ENCODE results near the gene PTCD2.

PTCD2 gene

GRCh38 chr5:72351376-72351775 lies 31.2 kb downstream of the PTCD2 start:
- no peak for DNase-seq

GRCh38 chr5:72352616-72353015 lies 32.4 kb downstream of the PTCD2 start:
- DNase-seq, result no peak

DNA sequence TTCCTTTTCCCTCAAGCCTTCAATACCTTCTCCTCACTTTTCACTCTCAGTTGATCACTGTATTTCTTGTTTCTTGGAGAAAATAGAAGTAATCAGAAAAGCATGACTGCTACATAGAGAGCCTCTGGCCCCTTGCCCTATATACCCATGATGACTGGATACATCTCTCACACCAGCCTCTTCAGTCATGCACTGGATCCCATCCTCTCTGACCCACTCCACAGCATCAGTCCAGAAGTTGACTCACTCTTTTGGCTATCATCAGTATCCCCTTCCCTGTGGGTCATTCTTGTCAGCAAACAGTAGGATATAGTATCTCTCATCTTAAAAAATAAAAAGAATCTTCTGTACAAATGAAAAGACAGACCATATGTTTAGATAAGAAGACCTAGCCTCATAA lies 32.9 kb downstream of the PTCD2 start:
- no peak for DNase-seq

GRCh38 chr5:72355706-72356299 lies 35.6 kb downstream of the PTCD2 start:
- peak; percentile 66 for DNase-seq

DNA sequence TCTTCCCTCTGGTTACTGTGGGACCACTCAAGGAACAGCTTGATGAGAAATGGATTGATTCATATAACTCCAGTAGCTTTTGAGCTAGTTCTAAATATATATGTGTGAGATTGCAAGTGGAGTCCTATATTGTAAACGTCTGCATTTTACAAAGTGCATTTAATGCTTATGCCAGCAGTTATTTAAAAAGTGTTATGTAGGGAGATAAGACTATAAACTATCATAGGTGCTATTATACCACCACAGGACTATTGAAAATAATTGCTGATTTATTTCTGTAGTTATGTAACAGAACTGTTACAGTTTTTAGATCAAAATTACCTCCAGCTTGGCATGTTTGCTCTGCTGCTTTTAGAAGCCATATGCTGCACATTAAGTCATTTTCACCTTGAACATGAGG lies 36.2 kb downstream of the PTCD2 start:
- no peak for DNase-seq

DNA sequence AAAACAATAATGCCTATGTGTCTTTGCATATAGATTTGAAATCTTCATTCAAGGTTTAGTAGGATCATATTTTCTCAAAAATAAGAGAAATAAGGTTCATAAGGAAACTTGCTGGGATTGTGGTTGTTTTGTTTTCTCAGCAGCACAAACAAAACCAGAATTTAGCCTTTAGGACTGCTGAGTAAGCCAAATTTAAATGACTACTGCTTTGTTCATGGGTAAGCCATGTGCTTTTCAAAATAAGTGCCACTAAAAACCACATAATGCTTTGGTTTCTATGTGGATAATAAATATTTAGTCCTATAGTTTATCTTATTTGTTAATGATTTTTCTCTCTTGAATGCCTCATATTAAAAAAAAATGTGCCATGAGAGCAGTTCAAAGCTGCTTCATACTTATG lies 38.8 kb downstream of the PTCD2 start:
- no peak for DNase-seq

DNA sequence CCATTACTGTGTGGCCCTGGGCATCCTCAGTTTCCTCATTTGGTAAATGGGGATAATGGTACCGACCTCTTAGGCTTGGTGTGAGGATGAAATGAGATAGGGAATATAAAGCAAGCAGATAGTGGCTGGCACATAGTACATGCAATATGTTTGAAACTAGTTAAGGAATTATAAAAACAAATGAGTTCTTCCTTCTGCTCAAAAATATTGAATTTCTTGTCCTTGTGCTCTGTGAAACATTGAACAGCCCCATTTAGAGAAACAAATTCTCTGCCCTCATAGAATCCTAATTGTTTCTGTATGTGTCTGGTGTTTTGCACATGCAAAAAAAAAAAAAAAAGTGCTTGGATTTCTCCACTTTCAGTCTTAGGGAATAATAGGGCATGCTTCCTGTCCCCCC lies 39.7 kb downstream of the PTCD2 start:
- no peak for DNase-seq

DNA sequence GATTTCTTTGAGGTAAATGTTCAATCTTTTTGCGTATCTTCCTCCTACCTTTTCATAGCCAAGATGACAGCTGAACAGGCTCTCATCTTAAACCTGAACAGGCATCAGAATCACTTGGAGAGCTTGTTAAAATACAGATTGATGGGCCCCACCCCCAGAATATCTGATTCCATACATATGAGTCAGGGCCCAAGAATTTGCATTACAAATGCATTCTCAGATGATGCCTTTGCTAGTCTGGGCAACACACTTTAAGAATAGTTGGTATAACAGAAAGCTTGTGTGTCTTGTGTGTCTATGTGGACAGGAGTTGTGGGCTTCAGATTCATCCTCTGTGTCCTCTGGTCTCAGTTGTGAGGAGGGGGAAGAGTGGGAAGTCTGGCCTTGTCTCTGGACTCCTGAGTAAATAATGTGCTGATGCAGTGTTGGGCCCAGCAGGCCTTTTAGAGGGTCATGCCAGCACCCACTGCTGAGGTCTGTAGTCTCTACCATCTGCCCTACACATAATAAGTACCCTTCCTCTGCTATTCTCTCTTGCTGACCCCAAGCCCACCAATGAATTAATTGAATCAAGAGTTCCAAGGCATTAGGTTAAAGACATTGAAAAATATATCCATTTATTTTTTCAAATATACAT lies 43.1 kb downstream of the PTCD2 start:
- DNase-seq, result no peak

DNA sequence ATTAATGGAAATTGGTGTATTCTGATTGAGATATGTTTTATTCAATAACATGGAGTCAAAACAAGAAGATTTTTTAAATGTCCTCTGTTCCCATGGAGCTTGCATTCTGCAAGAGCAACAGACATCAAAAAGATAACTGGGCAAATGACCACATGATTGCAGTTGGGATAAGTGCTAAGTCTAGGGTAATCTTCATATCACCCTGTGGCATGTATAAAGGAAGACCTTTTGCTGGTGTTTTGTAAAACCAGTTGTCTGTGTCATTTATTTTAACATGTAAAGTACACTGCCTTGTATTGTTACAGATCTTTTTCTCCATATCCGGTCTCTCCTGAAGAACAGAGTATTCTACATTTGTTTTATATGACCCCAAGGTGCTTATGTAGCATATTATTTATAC lies 44.0 kb downstream of the PTCD2 start:
- no peak for DNase-seq

DNA sequence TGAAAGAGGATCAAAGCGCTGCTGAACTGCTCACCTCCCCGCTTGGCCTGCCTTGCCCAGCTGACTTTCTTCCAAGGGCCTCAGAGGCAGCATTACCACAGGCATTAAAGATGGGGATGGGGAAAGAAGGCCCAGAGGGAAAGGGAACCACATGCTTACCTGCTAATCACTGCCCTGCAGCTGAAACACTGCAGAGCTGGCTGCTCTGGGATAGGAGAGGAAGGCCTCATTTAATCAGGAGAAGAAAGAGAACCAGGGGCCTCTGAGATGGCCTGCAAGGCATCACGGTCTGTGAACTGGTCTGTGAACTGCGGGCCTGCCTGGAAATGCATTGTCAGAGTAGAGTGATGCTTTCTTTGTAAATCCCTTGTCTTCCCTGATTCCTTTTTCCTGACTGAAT lies 44.8 kb downstream of the PTCD2 start:
- no peak for DNase-seq

DNA sequence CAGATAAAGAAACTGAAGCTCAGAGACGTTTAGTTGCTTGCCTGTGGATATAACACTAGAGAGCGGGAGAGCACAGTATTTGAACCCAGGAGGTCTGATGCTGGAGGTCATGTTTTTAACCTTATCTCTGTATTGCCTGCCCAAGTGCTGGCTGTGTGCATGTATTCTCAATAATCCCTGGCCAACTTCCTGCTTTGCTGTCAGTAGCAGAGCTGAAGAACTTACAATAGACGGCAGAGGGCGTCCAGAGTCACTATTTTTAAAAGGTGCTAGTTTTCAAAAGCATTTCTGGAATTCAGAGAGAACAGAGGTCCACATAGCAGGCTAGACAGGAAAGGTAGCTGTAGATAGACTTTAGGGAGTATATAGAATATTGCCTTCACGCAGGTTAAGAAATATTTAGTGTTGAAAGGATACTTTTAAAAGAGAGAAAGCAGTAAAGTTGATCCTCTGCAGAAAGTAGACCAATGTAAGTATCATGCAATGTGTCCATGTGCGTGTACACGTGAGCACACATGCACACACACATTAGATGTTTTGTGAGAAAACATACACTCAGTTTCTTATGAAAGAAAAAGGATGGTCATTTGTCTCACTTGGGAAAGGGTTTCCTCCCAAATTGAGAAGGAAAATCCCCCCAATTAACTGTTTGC lies 46.3 kb downstream of the PTCD2 start:
- peak; percentile 87 for DNase-seq

DNA sequence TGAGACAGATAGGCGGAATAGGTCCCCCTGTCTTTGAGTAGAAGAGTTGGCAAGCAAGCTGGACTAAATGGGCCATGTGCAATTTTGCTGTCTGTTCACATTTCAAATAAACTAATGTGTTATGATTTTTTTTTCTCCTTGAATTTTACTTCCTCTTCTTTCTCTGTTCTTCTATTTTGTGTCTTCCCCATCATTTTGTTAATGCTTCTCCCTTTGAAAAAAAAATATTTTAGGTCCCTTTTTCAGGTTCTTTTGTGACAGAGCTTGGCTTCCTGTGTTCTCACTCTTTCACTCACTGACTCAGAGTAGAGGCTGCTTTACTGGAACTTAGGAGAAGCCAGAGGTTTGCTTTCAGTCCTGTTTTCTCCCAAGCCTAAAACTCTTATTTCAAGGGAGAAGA lies 48.1 kb downstream of the PTCD2 start:
- no peak for DNase-seq

GRCh38 chr5:72369301-72369700 lies 49.1 kb downstream of the PTCD2 start:
- DNase-seq, result no peak

GRCh38 chr5:72369711-72370110 lies 49.5 kb downstream of the PTCD2 start:
- DNase-seq, result no peak

GRCh38 chr5:72372331-72372730 lies 52.2 kb downstream of the PTCD2 start:
- DNase-seq, result no peak

- DNase-seq, result no peak
Observed at GRCh38 chr5:72372923-72373322, 52.8 kb downstream of the PTCD2 start.

DNA sequence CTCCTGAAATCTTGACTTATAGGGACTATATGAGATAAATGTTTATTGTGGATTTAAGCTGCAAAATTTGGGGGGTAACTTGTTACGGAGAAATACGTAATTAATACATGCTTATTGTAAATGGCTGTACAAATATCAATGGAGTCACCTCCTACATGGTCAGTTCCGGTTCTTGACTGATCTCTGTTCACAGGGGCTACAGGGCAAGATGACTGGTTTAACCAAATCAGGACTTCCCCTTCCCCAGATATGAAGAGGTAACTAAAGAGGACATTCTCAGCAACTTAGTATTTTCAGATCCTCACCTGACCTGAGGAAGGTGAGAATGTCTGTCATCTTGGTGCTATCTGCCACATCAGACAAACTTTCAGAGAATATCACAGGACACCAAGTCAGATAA lies 54.7 kb downstream of the PTCD2 start:
- no peak for DNase-seq

DNA sequence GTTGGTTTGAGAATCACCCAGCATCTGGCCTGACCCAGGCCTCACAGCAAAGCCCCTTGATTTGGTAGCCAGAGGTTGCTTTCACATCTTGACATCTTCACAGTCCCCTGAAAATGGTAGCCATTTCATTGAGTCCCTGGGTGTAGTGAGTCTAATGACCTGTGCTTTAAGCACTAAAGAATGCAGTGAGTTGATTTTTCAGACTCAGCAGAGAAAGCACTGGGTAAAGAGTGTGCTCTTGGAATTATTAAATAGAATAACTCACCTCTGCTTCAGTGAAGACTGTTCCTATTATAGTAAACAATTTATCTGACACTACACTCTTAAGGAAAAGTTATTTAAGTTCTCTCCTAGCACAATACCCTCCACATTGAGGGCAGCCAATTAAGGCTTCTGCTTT lies 56.2 kb downstream of the PTCD2 start:
- DNase-seq, result no peak

GRCh38 chr5:72377910-72378638 lies 57.9 kb downstream of the PTCD2 start:
- DNase-seq, result peak; percentile 67

GRCh38 chr5:72378639-72379289 lies 58.6 kb downstream of the PTCD2 start:
- peak; percentile 55 for DNase-seq

DNA sequence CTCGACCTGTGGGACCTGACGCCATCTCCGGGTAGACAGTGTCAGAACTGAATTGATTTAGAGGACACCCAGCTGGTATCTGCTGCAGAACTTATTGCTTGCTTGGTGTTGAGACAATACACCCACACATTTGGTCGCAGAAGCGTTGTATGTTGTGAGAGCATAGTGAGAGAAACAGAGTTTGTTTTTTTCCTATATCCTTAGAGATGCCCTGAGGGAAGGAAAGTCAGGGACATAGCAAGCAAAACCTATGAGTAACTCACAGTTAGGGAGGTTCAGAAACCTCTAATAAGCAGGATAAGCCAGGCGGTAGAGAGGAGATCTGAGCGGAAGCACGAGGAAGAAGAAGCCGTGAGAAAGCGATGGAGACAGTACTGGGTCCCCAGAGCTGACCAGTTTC lies 59.8 kb downstream of the PTCD2 start:
- DNase-seq, result no peak

DNA sequence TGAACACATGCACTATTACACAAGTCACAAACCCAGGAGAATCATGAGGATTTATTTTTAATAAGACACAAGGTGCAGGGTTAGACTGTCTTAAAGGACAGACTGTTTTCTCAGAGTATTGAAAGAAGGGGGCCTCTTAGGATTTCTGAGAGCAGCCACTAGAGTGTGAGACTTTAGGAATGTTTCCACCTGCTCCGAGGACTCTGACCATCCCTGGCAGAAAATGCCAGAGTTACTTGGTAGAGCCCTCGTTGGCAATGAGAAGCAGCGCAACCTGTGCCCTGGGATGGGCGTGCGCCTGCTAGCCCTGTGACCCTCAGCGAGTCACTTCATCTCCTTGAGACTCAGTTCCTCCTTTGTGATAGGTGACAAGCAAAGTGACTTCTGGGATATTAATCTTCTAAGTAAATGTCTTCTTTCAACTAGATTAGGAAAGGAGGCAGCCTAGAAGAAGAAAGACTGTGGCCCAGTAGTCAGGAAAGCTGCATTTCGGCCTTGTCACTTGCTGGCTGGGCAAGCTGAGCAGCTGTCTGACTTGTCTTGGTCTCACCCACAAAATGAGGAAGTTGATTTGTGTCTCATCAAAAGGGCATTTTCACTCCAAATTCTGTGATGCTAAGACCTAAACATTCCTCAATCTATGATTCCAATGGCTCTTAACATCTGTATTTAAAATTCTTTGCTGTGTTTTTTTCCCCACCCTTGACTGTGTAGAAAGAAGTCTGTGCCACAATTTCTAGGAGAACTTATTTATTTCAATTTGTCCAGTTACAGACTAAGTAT lies 60.5 kb downstream of the PTCD2 start:
- no peak for DNase-seq

DNA sequence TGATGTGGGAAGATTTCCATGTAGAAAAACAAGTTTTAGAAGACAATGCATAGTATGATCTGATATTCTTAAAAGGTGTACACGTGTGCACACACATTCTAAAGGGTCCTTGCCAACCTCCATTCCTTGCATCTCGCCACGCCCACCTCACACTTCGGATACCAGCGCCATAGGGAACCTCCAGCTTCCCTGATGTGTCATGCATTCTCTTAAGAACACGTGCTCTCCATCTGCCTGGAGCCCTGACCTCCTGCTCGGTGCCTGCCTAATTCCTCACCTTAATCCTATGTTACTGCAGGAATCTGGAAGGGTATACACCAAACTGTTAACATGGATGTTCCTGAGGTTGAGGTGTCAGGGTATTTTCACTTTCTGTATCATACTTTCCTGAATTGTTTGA lies 63.1 kb downstream of the PTCD2 start:
- no peak for DNase-seq

Measured in eye (tissue), 1 donor.